GM13977 (cell line): ENCODE measurements around the gene CACNG4.

Experiments
- DNase-seq: peaks from one replicate; pipeline ENCODE4 v3.0.0; 2012; ENCODE audit warnings: low spot score
- in situ Hi-C: fragments of 300-500 bp; cut with MboI; formaldehyde crosslinking; loops from one replicate; pipeline ENCODE4 v1.12.0; 2022; ENCODE audit warnings: low sequenced_read_pairs, low pct_unique_long_range_greater_than_20kb, mixed read lengths, inconsistent platforms; ENCODE audit not compliant: unreplicated experiment
- TF ChIP-seq, protein P1 (sequence below): IDR thresholded peaks from 2 replicates; pipeline ENCODE4 v1.5.1; 2012; ENCODE audit warnings: mild to moderate bottlenecking, control low read depth; ENCODE audit not compliant: insufficient read depth; ENCODE audit errors: extremely low read depth, missing control alignments

The CACNG4 gene

DNA sequence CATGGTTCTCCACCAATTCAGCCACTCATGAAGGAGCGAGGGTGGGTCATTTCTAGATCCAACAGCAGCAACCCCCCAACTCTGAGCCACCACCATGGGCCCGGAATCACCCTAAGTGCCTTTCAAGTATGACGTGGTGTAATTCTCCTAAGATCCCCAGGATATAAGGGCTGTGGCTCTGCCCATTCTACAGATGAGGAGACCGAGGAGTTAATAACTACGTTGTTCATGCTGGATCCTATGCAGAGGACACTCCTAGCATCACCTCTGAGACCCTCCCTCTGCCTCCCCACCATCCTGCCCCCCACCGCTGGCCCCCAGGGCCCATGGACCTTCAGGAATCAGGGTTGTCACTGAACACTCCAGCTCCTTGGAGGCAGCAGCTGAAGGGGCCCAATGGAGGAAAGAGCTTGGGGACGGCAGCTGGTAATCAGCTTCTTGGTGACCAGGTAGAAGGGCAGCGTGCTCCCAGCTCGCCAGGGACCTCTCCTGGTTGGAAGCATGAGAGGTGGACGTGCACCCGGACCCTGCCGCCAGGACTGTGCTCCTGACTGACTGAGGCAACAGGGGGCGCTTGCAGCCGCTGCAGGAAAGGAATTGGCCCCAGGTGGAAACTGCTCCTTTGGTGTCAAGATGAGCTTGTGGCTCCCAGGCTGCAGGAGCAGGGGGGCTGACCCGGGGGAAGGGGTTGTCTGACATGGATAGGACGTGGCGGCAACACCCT is 51.7 kb downstream of the CACNG4 start:
- TF ChIP-seq, protein P1, sequence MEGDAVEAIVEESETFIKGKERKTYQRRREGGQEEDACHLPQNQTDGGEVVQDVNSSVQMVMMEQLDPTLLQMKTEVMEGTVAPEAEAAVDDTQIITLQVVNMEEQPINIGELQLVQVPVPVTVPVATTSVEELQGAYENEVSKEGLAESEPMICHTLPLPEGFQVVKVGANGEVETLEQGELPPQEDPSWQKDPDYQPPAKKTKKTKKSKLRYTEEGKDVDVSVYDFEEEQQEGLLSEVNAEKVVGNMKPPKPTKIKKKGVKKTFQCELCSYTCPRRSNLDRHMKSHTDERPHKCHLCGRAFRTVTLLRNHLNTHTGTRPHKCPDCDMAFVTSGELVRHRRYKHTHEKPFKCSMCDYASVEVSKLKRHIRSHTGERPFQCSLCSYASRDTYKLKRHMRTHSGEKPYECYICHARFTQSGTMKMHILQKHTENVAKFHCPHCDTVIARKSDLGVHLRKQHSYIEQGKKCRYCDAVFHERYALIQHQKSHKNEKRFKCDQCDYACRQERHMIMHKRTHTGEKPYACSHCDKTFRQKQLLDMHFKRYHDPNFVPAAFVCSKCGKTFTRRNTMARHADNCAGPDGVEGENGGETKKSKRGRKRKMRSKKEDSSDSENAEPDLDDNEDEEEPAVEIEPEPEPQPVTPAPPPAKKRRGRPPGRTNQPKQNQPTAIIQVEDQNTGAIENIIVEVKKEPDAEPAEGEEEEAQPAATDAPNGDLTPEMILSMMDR: peak; percentile 22
- no peak for DNase-seq
- in situ Hi-C loops: no loop called here

DNA sequence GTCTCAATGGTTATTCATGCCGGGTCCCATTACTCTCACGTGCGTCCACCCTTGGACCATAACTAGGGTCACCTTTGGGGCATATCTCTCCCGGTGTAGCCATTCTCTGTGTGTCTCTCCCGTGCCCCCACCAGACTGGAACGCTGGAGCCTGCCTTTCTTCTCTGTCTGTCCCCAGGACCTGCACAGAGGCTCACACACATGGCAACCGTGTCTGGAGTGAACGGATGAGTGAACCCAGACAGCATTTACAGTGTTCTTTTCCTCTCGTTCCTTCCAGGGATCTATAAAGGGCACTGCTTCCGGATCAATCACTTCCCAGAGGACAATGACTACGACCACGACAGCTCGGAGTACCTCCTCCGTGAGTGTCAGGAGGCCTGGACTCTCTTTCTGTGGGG is 53.4 kb downstream of the CACNG4 start:
- in situ Hi-C loops: no loop called here
- TF ChIP-seq, protein P1: no peak
- no peak for DNase-seq

- TF ChIP-seq, protein P1: no peak
- no peak for DNase-seq
- in situ Hi-C loops: no loop called here
Measured at GRCh38 chr17:67018471-67019434, 54.2 kb downstream of the CACNG4 start.

DNA sequence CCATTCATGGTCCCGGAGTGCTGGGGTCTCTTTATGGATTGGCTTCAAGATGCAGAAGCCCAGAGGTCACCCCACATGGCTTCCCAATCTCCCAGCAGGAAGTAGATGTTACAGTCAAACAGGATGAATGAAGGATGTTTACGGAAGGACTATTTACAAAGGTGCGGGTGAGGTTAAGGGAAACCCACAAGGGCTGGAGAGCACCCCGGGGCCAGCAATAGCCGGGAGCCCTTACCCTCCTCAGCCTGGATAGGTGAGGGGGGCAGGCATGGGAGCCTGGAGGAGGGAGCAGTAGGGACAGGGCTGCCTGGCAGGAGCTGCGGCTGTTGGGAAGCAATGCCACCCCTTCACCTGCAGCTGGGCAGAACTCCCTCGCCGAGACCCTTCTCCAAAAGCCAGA is 55.3 kb downstream of the CACNG4 start:
- DNase-seq: no peak
- in situ Hi-C loops: no loop called here
- TF ChIP-seq, protein P1: no peak

- no peak for DNase-seq
- in situ Hi-C loops: no loop called here
- TF ChIP-seq, protein P1: no peak
Measured at GRCh38 chr17:67020293-67020766, 55.8 kb downstream of the CACNG4 start.

DNA sequence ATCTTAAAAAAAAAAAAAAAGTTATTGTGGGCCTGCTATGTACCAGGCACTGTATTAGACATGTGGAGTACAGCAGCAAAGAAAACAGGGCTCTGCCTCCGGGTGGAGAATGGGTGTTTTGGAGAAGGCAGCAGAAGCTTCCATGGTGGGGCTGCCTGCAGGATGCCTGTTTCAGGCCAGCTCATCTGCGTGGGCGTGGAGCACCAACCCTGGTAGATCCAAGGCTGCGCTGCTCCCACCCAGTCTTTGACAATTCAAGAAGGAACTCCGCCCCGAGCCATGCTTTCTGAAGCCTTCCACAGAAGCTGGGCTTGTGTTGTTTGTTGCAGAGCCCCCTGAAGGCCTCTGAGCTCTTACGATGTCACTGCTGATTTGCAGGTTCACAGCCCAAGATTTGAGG is 56.7 kb downstream of the CACNG4 start:
- in situ Hi-C loops: no loop called here
- no peak for DNase-seq
- TF ChIP-seq, protein P1: no peak
